ENCODE measurements around the gene DPYSL4.

DPYSL4 gene

GRCh38 chr10:132206806-132207535 is 20.2 kb downstream of the DPYSL4 start:
- Histone ChIP-seq H3K9me3 (ENCODE audit: control insufficient read depth, insufficient read depth, low read length) (no peaks in the 10 kb centered on the region), H3K27me3 (ENCODE audit: control insufficient read depth, low read length) (no peaks in the 10 kb centered on the region), H3K4me3 (ENCODE audit: low read length) (no peak overlapping the region), H3K79me2 (ENCODE audit: control insufficient read depth, low read length) (no peaks in the 10 kb centered on the region), H3K9me2 (replicated peaks; ENCODE audit: control insufficient read depth, low read length) (no peaks in the 10 kb centered on the region), H3K4me1 (ENCODE audit: control insufficient read depth, low read length) (no peaks in the 10 kb centered on the region), H3F3A (ENCODE audit: control insufficient read depth, insufficient read depth) (no peaks in the 10 kb centered on the region), H4K20me1 (ENCODE audit: control insufficient read depth, insufficient read depth, low read depth, low read length) (no peaks in the 10 kb centered on the region), H3K36me3 (ENCODE audit: control insufficient read depth, low read length) (no peaks in the 10 kb centered on the region), H3K4me2 (ENCODE audit: low read length) (no peak overlapping the region), H3K27ac (ENCODE audit: low read depth, low read length) (no peak overlapping the region)
- TF ChIP-seq EZH2phosphoT487 (IDR thresholded peaks at IDR 0.05; ENCODE audit: borderline replicate concordance, low read length) (no peak), CTCF (IDR thresholded peaks at IDR 0.05; ENCODE audit: low read depth, low read length, poor library complexity, severe bottlenecking) (no peak)

- no peaks in the 10 kb centered on the region for H3F3A ChIP-seq (ENCODE audit: control insufficient read depth, insufficient read depth)
- no peak overlapping the region for H3K4me3 ChIP-seq (ENCODE audit: low read length)
- H3K27ac ChIP-seq (ENCODE audit: low read depth, low read length) = no peak overlapping the region
- no peaks in the 10 kb centered on the region for H3K9me3 ChIP-seq (ENCODE audit: control insufficient read depth, insufficient read depth, low read length)
- no peaks in the 10 kb centered on the region for H3K27me3 ChIP-seq (ENCODE audit: control insufficient read depth, low read length)
- H3K36me3 ChIP-seq (ENCODE audit: control insufficient read depth, low read length) = no peaks in the 10 kb centered on the region
- no peaks in the 10 kb centered on the region for H4K20me1 ChIP-seq (ENCODE audit: control insufficient read depth, insufficient read depth, low read depth, low read length)
- no peaks in the 10 kb centered on the region for H3K9me2 ChIP-seq (replicated peaks; ENCODE audit: control insufficient read depth, low read length)
- no peaks in the 10 kb centered on the region for H3K4me1 ChIP-seq (ENCODE audit: control insufficient read depth, low read length)
- no peaks in the 10 kb centered on the region for H3K79me2 ChIP-seq (ENCODE audit: control insufficient read depth, low read length)
- no peak overlapping the region for H3K4me2 ChIP-seq (ENCODE audit: low read length)
- TF ChIP-seq EZH2phosphoT487 (IDR thresholded peaks at IDR 0.05; ENCODE audit: borderline replicate concordance, low read length) (no peak), CTCF (IDR thresholded peaks at IDR 0.05; ENCODE audit: low read depth, low read length, poor library complexity, severe bottlenecking) (no peak)
Measured at GRCh38 chr10:132207536-132208461, 21.1 kb downstream of the DPYSL4 start.

- no peak overlapping the region for H3K4me3 ChIP-seq (ENCODE audit: low read length)
- H3K36me3 ChIP-seq (ENCODE audit: control insufficient read depth, low read length) = no peaks in the 10 kb centered on the region
- no peaks in the 10 kb centered on the region for H4K20me1 ChIP-seq (ENCODE audit: control insufficient read depth, insufficient read depth, low read depth, low read length)
- H3K79me2 ChIP-seq (ENCODE audit: control insufficient read depth, low read length) = no peaks in the 10 kb centered on the region
- H3K4me1 ChIP-seq (ENCODE audit: control insufficient read depth, low read length) = no peaks in the 10 kb centered on the region
- no peaks in the 10 kb centered on the region for H3K27me3 ChIP-seq (ENCODE audit: control insufficient read depth, low read length)
- no peaks in the 10 kb centered on the region for H3K9me2 ChIP-seq (replicated peaks; ENCODE audit: control insufficient read depth, low read length)
- no peak overlapping the region for H3K27ac ChIP-seq (ENCODE audit: low read depth, low read length)
- no peaks in the 10 kb centered on the region for H3K9me3 ChIP-seq (ENCODE audit: control insufficient read depth, insufficient read depth, low read length)
- TF ChIP-seq EZH2phosphoT487 (IDR thresholded peaks at IDR 0.05; ENCODE audit: borderline replicate concordance, low read length) (no peak), CTCF (IDR thresholded peaks at IDR 0.05; ENCODE audit: low read depth, low read length, poor library complexity, severe bottlenecking) (no peak)
- no peaks in the 10 kb centered on the region for H3F3A ChIP-seq (ENCODE audit: control insufficient read depth, insufficient read depth)
- no peak overlapping the region for H3K4me2 ChIP-seq (ENCODE audit: low read length)
Measured at GRCh38 chr10:132208462-132209050, 21.8 kb downstream of the DPYSL4 start.
